Mesendoderm (in vitro differentiated cells): Measurements from ENCODE around the gene SLX4.

Experiments
- DNase-seq: peaks from one replicate; pipeline ENCODE4 v3.0.0; 2013
- H2AK5ac ChIP-seq: 2 replicates; pipeline ENCODE4 v1.6.1; 2013; ENCODE audit warnings: low read length, inconsistent platforms
- H2BK120ac ChIP-seq: 2 replicates; pipeline ENCODE4 v1.6.1; 2013; ENCODE audit warnings: low read depth, mild to moderate bottlenecking, low read length, moderate library complexity, mixed read lengths
- H2BK15ac ChIP-seq: replicated peaks from 2 replicates; pipeline ENCODE4 v1.6.1; 2013; ENCODE audit warnings: low read depth, mild to moderate bottlenecking, moderate library complexity
- H2BK5ac ChIP-seq: 2 replicates; pipeline ENCODE4 v1.6.1; 2013; ENCODE audit warnings: low read length, inconsistent platforms
- H3K18ac ChIP-seq: 2 replicates; pipeline ENCODE4 v1.6.1; 2013; ENCODE audit warnings: mild to moderate bottlenecking, low read length, mixed read lengths
- H3K23ac ChIP-seq: one replicate; pipeline ENCODE4 v1.6.1; 2013; ENCODE audit warnings: low read length
- H3K27ac ChIP-seq: 2 replicates; pipeline ENCODE4 v1.5.1; 2013; ENCODE audit warnings: low read depth, mild to moderate bottlenecking, inconsistent platforms, low read length, moderate library complexity
- H3K27me3 ChIP-seq: 2 replicates; pipeline ENCODE4 v1.6.1; 2013; ENCODE audit warnings: low read length, control low read depth, mild to moderate bottlenecking, inconsistent platforms; ENCODE audit not compliant: insufficient read depth, poor library complexity
- H3K36me3 ChIP-seq: 2 replicates; pipeline ENCODE4 v1.6.1; 2013; ENCODE audit warnings: low read length, inconsistent platforms; ENCODE audit not compliant: control insufficient read depth, insufficient read depth
- H3K4ac ChIP-seq: one replicate; pipeline ENCODE4 v1.6.1; 2013; ENCODE audit warnings: low read depth, mild to moderate bottlenecking, low read length, moderate library complexity
- H3K4me1 ChIP-seq: 2 replicates; pipeline ENCODE4 v1.6.1; 2013; ENCODE audit warnings: low read depth, low read length, inconsistent platforms; ENCODE audit not compliant: control insufficient read depth
- H3K4me2 ChIP-seq: 2 replicates; pipeline ENCODE4 v1.6.1; 2013; ENCODE audit warnings: low read length
- H3K4me3 ChIP-seq: 2 replicates; pipeline ENCODE4 v1.5.1; 2013; ENCODE audit warnings: mild to moderate bottlenecking, low read length
- H3K56ac ChIP-seq: one replicate; pipeline ENCODE4 v1.6.1; 2013; ENCODE audit warnings: low read length
- H3K79me1 ChIP-seq: 2 replicates; pipeline ENCODE4 v1.6.1; 2013; ENCODE audit warnings: low read length, inconsistent platforms
- H3K79me2 ChIP-seq: 2 replicates; pipeline ENCODE4 v1.6.1; 2013; ENCODE audit warnings: mild to moderate bottlenecking, low read length; ENCODE audit not compliant: control insufficient read depth, insufficient read depth
- H3K9ac ChIP-seq: 2 replicates; pipeline ENCODE4 v1.6.1; 2013; ENCODE audit warnings: low read length, inconsistent platforms
- H4K5ac ChIP-seq: one replicate; pipeline ENCODE4 v1.6.1; 2013; ENCODE audit warnings: low read length
- H4K8ac ChIP-seq: one replicate; pipeline ENCODE4 v1.6.1; 2013; ENCODE audit warnings: low read depth, mild to moderate bottlenecking, control low read depth, low read length, moderate library complexity
- WGBS: extraction: QIAGEN DNeasy Blood & Tissue Kit; methylation state at CpG from one replicate; pipeline ENCODE4 v1.1.7; 2013; ENCODE audit warnings: low lambda C conversion rate, missing lambda C conversion rate; ENCODE audit not compliant: insufficient coverage; ENCODE audit errors: extremely low coverage; 5-methylcytosine and 5-hydroxymethylcytosine counted together

SLX4 gene

DNA sequence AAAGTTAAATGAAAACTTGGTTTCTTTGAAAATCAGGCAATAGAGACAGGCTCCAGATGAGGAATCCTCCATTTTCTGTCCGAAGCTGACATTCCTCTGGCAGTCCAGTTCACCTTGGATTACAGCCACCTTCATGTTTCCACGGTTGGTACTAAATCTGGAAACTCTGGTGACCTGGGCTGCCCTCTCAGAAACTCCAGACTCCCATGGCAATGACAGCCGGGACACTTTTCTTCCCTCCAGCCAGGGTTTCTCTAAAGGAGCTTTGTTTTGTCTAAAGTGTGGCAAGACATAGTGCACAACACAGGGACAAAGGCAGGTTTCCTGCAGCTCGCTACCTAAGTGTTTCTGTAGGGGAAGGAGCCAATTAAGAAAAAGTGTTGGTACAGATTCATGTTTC is 74.6 kb downstream of the SLX4 start:
- Histone ChIP-seq H3K23ac (no peak overlapping the region), H3K9ac (no peak overlapping the region), H2AK5ac (no peak overlapping the region), H3K4ac (no peak overlapping the region), H3K18ac (no peak overlapping the region), H4K8ac (no peak overlapping the region), H3K79me1 (no peaks in the 10 kb centered on the region), H3K56ac (no peak overlapping the region), H2BK5ac (no peak overlapping the region), H2BK120ac (no peak overlapping the region), H2BK15ac (no peak overlapping the region), H4K5ac (no peak overlapping the region), H3K79me2 (no peaks in the 10 kb centered on the region), H3K27me3 (no peaks in the 10 kb centered on the region), H3K4me2 (no peak overlapping the region), H3K4me1 (no peaks in the 10 kb centered on the region), H3K27ac (no peak overlapping the region), H3K36me3 (no peaks in the 10 kb centered on the region), H3K4me3 (no peak overlapping the region)
- WGBS, result no CpG with 5 or more reads among the region's 4 CpGs
- DNase-seq, result no peak

GRCh38 chr16:3536271-3536731 is 75.1 kb downstream of the SLX4 start:
- no peak overlapping the region for H3K18ac ChIP-seq
- no peaks in the 10 kb centered on the region for H3K4me1 ChIP-seq
- no peak overlapping the region for H3K4me3 ChIP-seq
- no CpG with 5 or more reads among the region's 3 CpGs for WGBS
- no peaks in the 10 kb centered on the region for H3K36me3 ChIP-seq
- no peak overlapping the region for H3K27ac ChIP-seq
- H3K56ac ChIP-seq, result no peak overlapping the region
- no peak for DNase-seq
- H3K27me3 ChIP-seq, result no peaks in the 10 kb centered on the region
- no peaks in the 10 kb centered on the region for H3K79me2 ChIP-seq
- no peak overlapping the region for H3K4me2 ChIP-seq
- H3K9ac ChIP-seq, result no peak overlapping the region
- H3K23ac ChIP-seq, result no peak overlapping the region
- no peak overlapping the region for H4K5ac ChIP-seq
- no peak overlapping the region for H2BK5ac ChIP-seq
- no peak overlapping the region for H2AK5ac ChIP-seq
- no peak overlapping the region for H2BK15ac ChIP-seq
- H4K8ac ChIP-seq, result no peak overlapping the region
- H2BK120ac ChIP-seq, result no peak overlapping the region
- no peaks in the 10 kb centered on the region for H3K79me1 ChIP-seq
- H3K4ac ChIP-seq, result no peak overlapping the region

DNA sequence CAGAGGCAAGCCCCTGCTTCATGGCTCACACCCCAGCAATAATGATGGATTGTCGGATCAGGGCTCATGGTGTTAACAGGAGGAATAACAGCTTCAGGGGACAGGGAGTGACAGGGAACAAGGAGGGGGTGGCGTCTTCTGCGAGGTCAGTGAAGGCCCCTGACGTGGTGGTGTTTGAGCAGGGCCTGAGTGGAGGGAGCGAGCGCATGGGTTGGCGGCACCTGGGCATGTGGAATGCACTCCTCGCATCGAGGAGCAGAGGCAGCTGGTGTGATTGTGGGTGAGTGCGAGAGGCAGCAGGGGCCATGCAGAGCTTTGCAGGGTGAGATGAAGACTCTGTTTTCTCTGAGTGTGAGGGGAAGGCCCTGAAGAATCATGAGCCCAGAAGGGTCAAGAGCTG is 77.3 kb downstream of the SLX4 start:
- no peak overlapping the region for H3K23ac ChIP-seq
- no peak overlapping the region for H2BK5ac ChIP-seq
- no peaks in the 10 kb centered on the region for H3K27me3 ChIP-seq
- H3K9ac ChIP-seq, result no peak overlapping the region
- H2AK5ac ChIP-seq, result no peak overlapping the region
- no peak overlapping the region for H3K18ac ChIP-seq
- no peak overlapping the region for H4K5ac ChIP-seq
- H3K27ac ChIP-seq, result no peak overlapping the region
- no peak overlapping the region for H2BK120ac ChIP-seq
- H3K4me1 ChIP-seq, result no peaks in the 10 kb centered on the region
- H4K8ac ChIP-seq, result no peak overlapping the region
- H3K56ac ChIP-seq, result no peak overlapping the region
- DNase-seq, result no peak
- WGBS, result no CpG with 5 or more reads among the region's 10 CpGs
- H3K4me3 ChIP-seq, result no peak overlapping the region
- no peaks in the 10 kb centered on the region for H3K79me2 ChIP-seq
- no peaks in the 10 kb centered on the region for H3K79me1 ChIP-seq
- no peak overlapping the region for H2BK15ac ChIP-seq
- no peak overlapping the region for H3K4me2 ChIP-seq
- no peak overlapping the region for H3K4ac ChIP-seq
- H3K36me3 ChIP-seq, result peaks cover 4% of the 10 kb centered on the region

- no peaks in the 10 kb centered on the region for H3K79me2 ChIP-seq
- peaks cover 4% of the 10 kb centered on the region for H3K36me3 ChIP-seq
- no peak overlapping the region for H2AK5ac ChIP-seq
- no peak overlapping the region for H3K23ac ChIP-seq
- H3K79me1 ChIP-seq, result no peaks in the 10 kb centered on the region
- no peak overlapping the region for H2BK15ac ChIP-seq
- H4K5ac ChIP-seq, result no peak overlapping the region
- H2BK5ac ChIP-seq, result no peak overlapping the region
- no peak overlapping the region for H3K4ac ChIP-seq
- no peaks in the 10 kb centered on the region for H3K4me1 ChIP-seq
- no peak overlapping the region for H3K4me2 ChIP-seq
- H2BK120ac ChIP-seq, result no peak overlapping the region
- H3K4me3 ChIP-seq, result no peak overlapping the region
- H3K18ac ChIP-seq, result no peak overlapping the region
- no peak for DNase-seq
- H3K27ac ChIP-seq, result no peak overlapping the region
- WGBS, result no CpG with 5 or more reads among the region's 12 CpGs
- no peak overlapping the region for H4K8ac ChIP-seq
- H3K27me3 ChIP-seq, result no peaks in the 10 kb centered on the region
- no peak overlapping the region for H3K56ac ChIP-seq
- no peak overlapping the region for H3K9ac ChIP-seq
Observed at GRCh38 chr16:3532741-3533140, 78.7 kb downstream of the SLX4 start.
